ENCODE results near the gene ATP4B. TPM values are rescaled to one million over a fixed set of nuclear protein-coding genes. Genes with fewer than 3 reads are reported as not detected.

Gene ATP4B
- total RNA-seq, 1 donor: not detected

DNA sequence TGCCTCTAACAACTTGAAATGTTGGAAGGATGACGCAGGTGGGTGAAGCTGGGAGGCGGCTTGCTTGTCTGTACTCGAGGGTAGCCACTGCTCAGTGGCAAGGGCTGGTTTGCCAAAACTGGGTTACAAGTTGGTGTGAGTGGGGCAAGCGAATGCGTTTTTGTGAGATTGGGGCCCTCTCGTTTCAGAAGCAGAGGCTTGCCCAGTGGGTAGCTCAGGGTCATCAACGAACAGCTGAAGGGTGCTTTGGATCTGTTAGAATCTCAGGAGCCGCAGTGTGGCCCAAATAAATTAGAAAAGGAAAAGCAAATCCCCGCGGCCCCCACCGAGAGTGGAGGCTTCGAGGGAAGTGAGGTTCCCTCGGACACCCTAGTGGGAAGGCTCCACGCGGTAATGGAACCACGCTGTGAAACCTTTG lies 7.3 kb downstream of the ATP4B start:
- peaks cover 4% of the 10 kb centered on the region for H3K4me1 ChIP-seq (ENCODE audit: insufficient read depth, low read length)
- TF ChIP-seq, protein P1, sequence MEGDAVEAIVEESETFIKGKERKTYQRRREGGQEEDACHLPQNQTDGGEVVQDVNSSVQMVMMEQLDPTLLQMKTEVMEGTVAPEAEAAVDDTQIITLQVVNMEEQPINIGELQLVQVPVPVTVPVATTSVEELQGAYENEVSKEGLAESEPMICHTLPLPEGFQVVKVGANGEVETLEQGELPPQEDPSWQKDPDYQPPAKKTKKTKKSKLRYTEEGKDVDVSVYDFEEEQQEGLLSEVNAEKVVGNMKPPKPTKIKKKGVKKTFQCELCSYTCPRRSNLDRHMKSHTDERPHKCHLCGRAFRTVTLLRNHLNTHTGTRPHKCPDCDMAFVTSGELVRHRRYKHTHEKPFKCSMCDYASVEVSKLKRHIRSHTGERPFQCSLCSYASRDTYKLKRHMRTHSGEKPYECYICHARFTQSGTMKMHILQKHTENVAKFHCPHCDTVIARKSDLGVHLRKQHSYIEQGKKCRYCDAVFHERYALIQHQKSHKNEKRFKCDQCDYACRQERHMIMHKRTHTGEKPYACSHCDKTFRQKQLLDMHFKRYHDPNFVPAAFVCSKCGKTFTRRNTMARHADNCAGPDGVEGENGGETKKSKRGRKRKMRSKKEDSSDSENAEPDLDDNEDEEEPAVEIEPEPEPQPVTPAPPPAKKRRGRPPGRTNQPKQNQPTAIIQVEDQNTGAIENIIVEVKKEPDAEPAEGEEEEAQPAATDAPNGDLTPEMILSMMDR (IDR thresholded peaks at IDR 0.05; ENCODE audit: extremely low read depth, low read depth, low read length): no peak
- no peaks in the 10 kb centered on the region for H3K9me3 ChIP-seq (ENCODE audit: low read depth, low read length)
- no peak overlapping the region for H3K27ac ChIP-seq (ENCODE audit: low read depth, low read length)
- peaks cover 6% of the 10 kb centered on the region for H3K27me3 ChIP-seq (ENCODE audit: insufficient read depth, low read length)
- H3K36me3 ChIP-seq (ENCODE audit: insufficient read depth, low read length): no peaks in the 10 kb centered on the region
- no peak overlapping the region for H2AFZ ChIP-seq (ENCODE audit: low read length)
- H3K79me2 ChIP-seq (ENCODE audit: insufficient read depth, low read length): no peaks in the 10 kb centered on the region
- no peaks in the 10 kb centered on the region for H4K20me1 ChIP-seq (ENCODE audit: insufficient read depth, low read length)
- no peak overlapping the region for H3K4me3 ChIP-seq (ENCODE audit: insufficient read depth, low read length)
- no peak overlapping the region for H3K4me2 ChIP-seq (ENCODE audit: insufficient read depth, low read length)
- peak; percentile 36 for DNase-seq (ENCODE audit: insufficient read length, low spot score, missing footprints)

DNA sequence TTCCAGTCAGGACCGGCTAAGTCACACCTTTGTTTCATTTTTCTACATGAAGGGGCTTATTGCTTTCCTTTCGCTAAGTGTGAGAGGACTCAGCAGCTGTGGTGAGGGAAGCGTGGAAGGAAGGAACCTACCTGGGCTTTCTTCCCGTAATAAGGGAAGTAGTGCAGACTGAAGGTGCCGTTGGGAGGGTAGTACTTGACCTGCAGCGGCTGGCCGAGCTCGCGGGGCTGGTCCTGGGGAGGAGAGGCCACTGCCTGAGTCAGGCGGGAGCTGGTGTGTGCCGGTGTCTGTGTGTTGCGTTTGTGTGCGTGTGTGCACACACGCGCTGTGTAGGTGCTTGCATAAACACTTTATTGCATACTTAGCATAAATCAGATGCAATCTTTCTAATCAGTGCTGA lies 7.7 kb downstream of the ATP4B start:
- Histone ChIP-seq H3K4me2 (ENCODE audit: insufficient read depth, low read length) (no peak overlapping the region), H2AFZ (ENCODE audit: low read length) (no peak overlapping the region), H4K20me1 (ENCODE audit: insufficient read depth, low read length) (no peaks in the 10 kb centered on the region), H3K9me3 (ENCODE audit: low read depth, low read length) (no peaks in the 10 kb centered on the region), H3K27me3 (ENCODE audit: insufficient read depth, low read length) (peaks cover 6% of the 10 kb centered on the region), H3K79me2 (ENCODE audit: insufficient read depth, low read length) (no peaks in the 10 kb centered on the region), H3K4me3 (ENCODE audit: insufficient read depth, low read length) (no peak overlapping the region), H3K36me3 (ENCODE audit: insufficient read depth, low read length) (no peaks in the 10 kb centered on the region), H3K4me1 (ENCODE audit: insufficient read depth, low read length) (peaks cover 4% of the 10 kb centered on the region), H3K27ac (ENCODE audit: low read depth, low read length) (no peak overlapping the region)
- DNase-seq (ENCODE audit: insufficient read length, low spot score, missing footprints): no peak
- TF ChIP-seq, protein P1 (IDR thresholded peaks at IDR 0.05; ENCODE audit: extremely low read depth, low read depth, low read length): no peak

- Histone ChIP-seq H3K4me2 (ENCODE audit: insufficient read depth, low read length) (no peak overlapping the region), H3K79me2 (ENCODE audit: insufficient read depth, low read length) (no peaks in the 10 kb centered on the region), H3K27ac (ENCODE audit: low read depth, low read length) (no peak overlapping the region), H2AFZ (ENCODE audit: low read length) (no peak overlapping the region), H4K20me1 (ENCODE audit: insufficient read depth, low read length) (no peaks in the 10 kb centered on the region), H3K4me3 (ENCODE audit: insufficient read depth, low read length) (no peak overlapping the region), H3K4me1 (ENCODE audit: insufficient read depth, low read length) (peaks cover 4% of the 10 kb centered on the region), H3K36me3 (ENCODE audit: insufficient read depth, low read length) (no peaks in the 10 kb centered on the region), H3K27me3 (ENCODE audit: insufficient read depth, low read length) (peaks cover 6% of the 10 kb centered on the region), H3K9me3 (ENCODE audit: low read depth, low read length) (no peaks in the 10 kb centered on the region)
- DNase-seq (ENCODE audit: insufficient read length, low spot score, missing footprints): peak; percentile 22
- TF ChIP-seq, protein P1 (IDR thresholded peaks at IDR 0.05; ENCODE audit: extremely low read depth, low read depth, low read length): no peak
Measured at GRCh38 chr13:113649212-113649611, 8.8 kb downstream of the ATP4B start.

GRCh38 chr13:113648216-113648610 lies 9.8 kb downstream of the ATP4B start:
- Histone ChIP-seq H3K4me1 (ENCODE audit: insufficient read depth, low read length) (peaks cover 4% of the 10 kb centered on the region), H3K36me3 (ENCODE audit: insufficient read depth, low read length) (no peaks in the 10 kb centered on the region), H3K9me3 (ENCODE audit: low read depth, low read length) (no peaks in the 10 kb centered on the region), H3K4me3 (ENCODE audit: insufficient read depth, low read length) (no peak overlapping the region), H3K4me2 (ENCODE audit: insufficient read depth, low read length) (no peak overlapping the region), H3K27me3 (ENCODE audit: insufficient read depth, low read length) (no peaks in the 10 kb centered on the region), H3K79me2 (ENCODE audit: insufficient read depth, low read length) (no peaks in the 10 kb centered on the region), H3K27ac (ENCODE audit: low read depth, low read length) (no peak overlapping the region), H2AFZ (ENCODE audit: low read length) (no peak overlapping the region), H4K20me1 (ENCODE audit: insufficient read depth, low read length) (no peaks in the 10 kb centered on the region)
- peak; percentile 67 for DNase-seq (ENCODE audit: insufficient read length, low spot score, missing footprints)
- TF ChIP-seq, protein P1 (IDR thresholded peaks at IDR 0.05; ENCODE audit: extremely low read depth, low read depth, low read length): no peak
